ENCODE measurements around the gene APLP2. TPM values are rescaled to one million over a fixed set of nuclear protein-coding genes. Genes with fewer than 3 reads are reported as not detected.

Gene APLP2
- total and polyA plus RNA-seq, 2 of the 13 experiments (the other 11 are each of a cell fraction or from before 2014, with no cell fraction given), result 315 to 594 TPM

DNA sequence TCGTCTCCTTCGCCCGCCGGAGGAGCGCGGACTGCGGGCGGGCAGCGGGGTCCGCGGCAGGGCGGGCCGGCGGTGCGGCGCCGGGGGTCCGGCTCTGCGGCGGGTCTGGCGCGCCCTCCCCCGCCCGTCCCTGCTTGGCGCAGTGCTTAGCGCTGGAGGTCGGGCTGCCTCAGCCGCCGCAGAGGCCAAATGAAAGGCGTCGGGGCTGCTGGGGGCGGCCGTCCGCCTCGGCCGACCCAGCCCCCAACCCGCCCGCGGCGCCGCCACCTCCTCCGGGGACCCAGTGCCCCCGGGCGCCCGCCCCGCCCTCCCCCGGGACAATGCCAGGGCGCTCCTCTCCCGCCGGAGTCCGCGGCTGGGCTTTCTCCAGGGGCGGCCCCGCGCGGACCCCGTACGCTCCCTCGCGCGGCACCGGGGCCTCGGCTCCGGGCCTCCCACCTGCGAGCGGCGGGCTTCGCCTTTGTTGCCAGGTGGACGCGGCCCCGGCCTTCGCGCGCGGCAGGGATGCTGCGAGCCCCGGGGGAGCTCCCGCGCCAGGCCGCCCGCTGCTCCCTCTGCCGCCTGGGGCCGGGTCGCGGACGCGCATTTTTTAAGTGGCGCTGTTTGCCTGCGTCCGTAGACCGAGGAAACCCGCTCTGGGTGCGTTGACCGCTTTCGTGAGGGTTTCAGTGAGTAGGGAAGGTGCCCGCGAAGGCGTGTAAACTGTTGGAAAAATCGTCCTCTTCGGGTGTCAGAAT lies 583 bp downstream of the APLP2 start:
- Histone ChIP-seq H3K27me3 (ENCODE audit: control insufficient read depth in 1 of 2, insufficient read depth in 2 of 2, low read length in 2 of 2) (no peaks in the 10 kb centered on the region), H3K27ac (ENCODE audit: extremely low read length, insufficient read depth, low read length) (peak overlapping the region; percentile 71), H2AFZ (ENCODE audit: low read length) (no peak overlapping the region), H3K4me1 (ENCODE audit: insufficient read depth, low read length) (peaks cover 45% of the 10 kb centered on the region), H3K36me3 (replicated peaks in 1 of 2; ENCODE audit: control insufficient read depth in 1 of 2, insufficient read depth in 2 of 2, low read length in 2 of 2) (no peaks in the 10 kb centered on the region), H3K4me2 (ENCODE audit: low read depth, low read length) (peak overlapping the region; percentile 80), H3K4me3 (replicated peaks in 1 of 3; ENCODE audit: insufficient read depth in 1 of 3, low read depth in 2 of 3, low read length in 3 of 3) (peak overlapping the region; percentile 76 to 98 (median 97)), H4K20me1 (ENCODE audit: insufficient read depth, low read length) (peaks cover 20% of the 10 kb centered on the region), H3K79me2 (ENCODE audit: insufficient read depth, low read length) (peaks cover 50% of the 10 kb centered on the region), H3K9ac (ENCODE audit: insufficient read depth, low read depth, low read length) (peak overlapping the region; percentile 84), H3K9me3 (ENCODE audit: low read length) (no peaks in the 10 kb centered on the region)
- ChIA-PET POLR2A (interaction anchor here (0.7 to 5.4 kb wide), 16 partner anchors 12 to 115 kb away, joined by 3 to 70 read pairs (median 4); partner anchors contain the start of gene PRDM10), CTCF (ENCODE audit: low intra/inter-chr PET ratio, low total read pairs) (interaction anchor here (1.4 kb wide), 2 partner anchors 62 to 147 kb away, joined by 3 to 6 read pairs; no protein-coding TSS in a partner anchor)
- no peak for DNase-seq (ENCODE audit: low spot score)
- TSS peak; percentile 32 for BruUV-seq (replicated peaks)
- no peak for FAIRE-seq
- peak; percentile 11 for ATAC-seq
- in situ Hi-C loops (cut with HindIII; ENCODE audit: extremely low pct_ligation_motif_present, low pct_unique_long_range_greater_than_20kb) (no loop called here), intact Hi-C loops (cut with micrococcal nuclease; ENCODE audit: unreplicated experiment) (loop anchor here (2.0 kb wide), 1 partner anchor 55 kb away; no protein-coding TSS in a partner anchor)
- 3% methylated on average over 6 of the region's 100 CpGs for WGBS (ENCODE audit: low lambda C conversion rate)
- 0 out of 2 replicates have a peak, but pooled peaks have one; percentile 6 for TF ChIP-seq KDM5A (IDR thresholded peaks at IDR 0.05; ENCODE audit: borderline replicate concordance, low read length)
- TF ChIP-seq, protein P1, sequence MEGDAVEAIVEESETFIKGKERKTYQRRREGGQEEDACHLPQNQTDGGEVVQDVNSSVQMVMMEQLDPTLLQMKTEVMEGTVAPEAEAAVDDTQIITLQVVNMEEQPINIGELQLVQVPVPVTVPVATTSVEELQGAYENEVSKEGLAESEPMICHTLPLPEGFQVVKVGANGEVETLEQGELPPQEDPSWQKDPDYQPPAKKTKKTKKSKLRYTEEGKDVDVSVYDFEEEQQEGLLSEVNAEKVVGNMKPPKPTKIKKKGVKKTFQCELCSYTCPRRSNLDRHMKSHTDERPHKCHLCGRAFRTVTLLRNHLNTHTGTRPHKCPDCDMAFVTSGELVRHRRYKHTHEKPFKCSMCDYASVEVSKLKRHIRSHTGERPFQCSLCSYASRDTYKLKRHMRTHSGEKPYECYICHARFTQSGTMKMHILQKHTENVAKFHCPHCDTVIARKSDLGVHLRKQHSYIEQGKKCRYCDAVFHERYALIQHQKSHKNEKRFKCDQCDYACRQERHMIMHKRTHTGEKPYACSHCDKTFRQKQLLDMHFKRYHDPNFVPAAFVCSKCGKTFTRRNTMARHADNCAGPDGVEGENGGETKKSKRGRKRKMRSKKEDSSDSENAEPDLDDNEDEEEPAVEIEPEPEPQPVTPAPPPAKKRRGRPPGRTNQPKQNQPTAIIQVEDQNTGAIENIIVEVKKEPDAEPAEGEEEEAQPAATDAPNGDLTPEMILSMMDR (CRISPR knock-in tag; IDR thresholded peaks at IDR 0.05), result peak; percentile 35; the same call in 1 of the 2 replicates
- TF ChIP-seq, protein P2, sequence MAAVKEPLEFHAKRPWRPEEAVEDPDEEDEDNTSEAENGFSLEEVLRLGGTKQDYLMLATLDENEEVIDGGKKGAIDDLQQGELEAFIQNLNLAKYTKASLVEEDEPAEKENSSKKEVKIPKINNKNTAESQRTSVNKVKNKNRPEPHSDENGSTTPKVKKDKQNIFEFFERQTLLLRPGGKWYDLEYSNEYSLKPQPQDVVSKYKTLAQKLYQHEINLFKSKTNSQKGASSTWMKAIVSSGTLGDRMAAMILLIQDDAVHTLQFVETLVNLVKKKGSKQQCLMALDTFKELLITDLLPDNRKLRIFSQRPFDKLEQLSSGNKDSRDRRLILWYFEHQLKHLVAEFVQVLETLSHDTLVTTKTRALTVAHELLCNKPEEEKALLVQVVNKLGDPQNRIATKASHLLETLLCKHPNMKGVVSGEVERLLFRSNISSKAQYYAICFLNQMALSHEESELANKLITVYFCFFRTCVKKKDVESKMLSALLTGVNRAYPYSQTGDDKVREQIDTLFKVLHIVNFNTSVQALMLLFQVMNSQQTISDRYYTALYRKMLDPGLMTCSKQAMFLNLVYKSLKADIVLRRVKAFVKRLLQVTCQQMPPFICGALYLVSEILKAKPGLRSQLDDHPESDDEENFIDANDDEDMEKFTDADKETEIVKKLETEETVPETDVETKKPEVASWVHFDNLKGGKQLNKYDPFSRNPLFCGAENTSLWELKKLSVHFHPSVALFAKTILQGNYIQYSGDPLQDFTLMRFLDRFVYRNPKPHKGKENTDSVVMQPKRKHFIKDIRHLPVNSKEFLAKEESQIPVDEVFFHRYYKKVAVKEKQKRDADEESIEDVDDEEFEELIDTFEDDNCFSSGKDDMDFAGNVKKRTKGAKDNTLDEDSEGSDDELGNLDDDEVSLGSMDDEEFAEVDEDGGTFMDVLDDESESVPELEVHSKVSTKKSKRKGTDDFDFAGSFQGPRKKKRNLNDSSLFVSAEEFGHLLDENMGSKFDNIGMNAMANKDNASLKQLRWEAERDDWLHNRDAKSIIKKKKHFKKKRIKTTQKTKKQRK (IDR thresholded peaks at IDR 0.05; ENCODE audit: low read length), result no peak
- peak; percentile 28; the same call in 1 of the 2 replicates for TF ChIP-seq ARNTL (CRISPR knock-in tag; IDR thresholded peaks at IDR 0.05)
- TF ChIP-seq, protein P3, sequence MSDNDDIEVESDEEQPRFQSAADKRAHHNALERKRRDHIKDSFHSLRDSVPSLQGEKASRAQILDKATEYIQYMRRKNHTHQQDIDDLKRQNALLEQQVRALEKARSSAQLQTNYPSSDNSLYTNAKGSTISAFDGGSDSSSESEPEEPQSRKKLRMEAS (IDR thresholded peaks at IDR 0.05), result peak; percentile 38; the same call in 1 of the 2 replicates
- TF ChIP-seq CHD4 (IDR thresholded peaks at IDR 0.05; ENCODE audit: borderline replicate concordance, low read length), result no peak
- TF ChIP-seq ZNF33B (CRISPR knock-in tag; IDR thresholded peaks at IDR 0.05), result no peak
- TF ChIP-seq, protein P4, sequence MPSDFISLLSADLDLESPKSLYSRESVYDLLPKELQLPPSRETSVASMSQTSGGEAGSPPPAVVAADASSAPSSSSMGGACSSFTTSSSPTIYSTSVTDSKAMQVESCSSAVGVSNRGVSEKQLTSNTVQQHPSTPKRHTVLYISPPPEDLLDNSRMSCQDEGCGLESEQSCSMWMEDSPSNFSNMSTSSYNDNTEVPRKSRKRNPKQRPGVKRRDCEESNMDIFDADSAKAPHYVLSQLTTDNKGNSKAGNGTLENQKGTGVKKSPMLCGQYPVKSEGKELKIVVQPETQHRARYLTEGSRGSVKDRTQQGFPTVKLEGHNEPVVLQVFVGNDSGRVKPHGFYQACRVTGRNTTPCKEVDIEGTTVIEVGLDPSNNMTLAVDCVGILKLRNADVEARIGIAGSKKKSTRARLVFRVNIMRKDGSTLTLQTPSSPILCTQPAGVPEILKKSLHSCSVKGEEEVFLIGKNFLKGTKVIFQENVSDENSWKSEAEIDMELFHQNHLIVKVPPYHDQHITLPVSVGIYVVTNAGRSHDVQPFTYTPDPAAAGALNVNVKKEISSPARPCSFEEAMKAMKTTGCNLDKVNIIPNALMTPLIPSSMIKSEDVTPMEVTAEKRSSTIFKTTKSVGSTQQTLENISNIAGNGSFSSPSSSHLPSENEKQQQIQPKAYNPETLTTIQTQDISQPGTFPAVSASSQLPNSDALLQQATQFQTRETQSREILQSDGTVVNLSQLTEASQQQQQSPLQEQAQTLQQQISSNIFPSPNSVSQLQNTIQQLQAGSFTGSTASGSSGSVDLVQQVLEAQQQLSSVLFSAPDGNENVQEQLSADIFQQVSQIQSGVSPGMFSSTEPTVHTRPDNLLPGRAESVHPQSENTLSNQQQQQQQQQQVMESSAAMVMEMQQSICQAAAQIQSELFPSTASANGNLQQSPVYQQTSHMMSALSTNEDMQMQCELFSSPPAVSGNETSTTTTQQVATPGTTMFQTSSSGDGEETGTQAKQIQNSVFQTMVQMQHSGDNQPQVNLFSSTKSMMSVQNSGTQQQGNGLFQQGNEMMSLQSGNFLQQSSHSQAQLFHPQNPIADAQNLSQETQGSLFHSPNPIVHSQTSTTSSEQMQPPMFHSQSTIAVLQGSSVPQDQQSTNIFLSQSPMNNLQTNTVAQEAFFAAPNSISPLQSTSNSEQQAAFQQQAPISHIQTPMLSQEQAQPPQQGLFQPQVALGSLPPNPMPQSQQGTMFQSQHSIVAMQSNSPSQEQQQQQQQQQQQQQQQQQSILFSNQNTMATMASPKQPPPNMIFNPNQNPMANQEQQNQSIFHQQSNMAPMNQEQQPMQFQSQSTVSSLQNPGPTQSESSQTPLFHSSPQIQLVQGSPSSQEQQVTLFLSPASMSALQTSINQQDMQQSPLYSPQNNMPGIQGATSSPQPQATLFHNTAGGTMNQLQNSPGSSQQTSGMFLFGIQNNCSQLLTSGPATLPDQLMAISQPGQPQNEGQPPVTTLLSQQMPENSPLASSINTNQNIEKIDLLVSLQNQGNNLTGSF (CRISPR knock-in tag; IDR thresholded peaks at IDR 0.05), result no peak
- TF ChIP-seq SAP130 (CRISPR knock-in tag; IDR thresholded peaks at IDR 0.05; ENCODE audit: low read depth), result peak; percentile 30; the same call in 1 of the 2 replicates
- TF ChIP-seq REPIN1 (CRISPR knock-in tag; IDR thresholded peaks at IDR 0.05; ENCODE audit: borderline replicate concordance, low read depth), result 0 out of 2 replicates have a peak, but pooled peaks have one; percentile 5
- 0 out of 2 replicates have a peak, but pooled peaks have one; percentile 29 for TF ChIP-seq SALL1 (CRISPR knock-in tag; IDR thresholded peaks at IDR 0.05)

All from HepG2 (cell line).